PFSK-1 (cell line): ENCODE data around the gene MTHFD2L.

ENCODE experiments used
- FOXP2 ChIP-seq: optimal IDR thresholded peaks from 2 replicates; pipeline ENCODE3; 2011; ENCODE audit warnings: borderline replicate concordance, control low read depth, inconsistent platforms; ENCODE audit not compliant: insufficient read depth; ENCODE audit errors: extremely low read length, extremely low read depth
- POLR2AphosphoS5 ChIP-seq: IDR thresholded peaks from 2 replicates; pipeline ENCODE4 v1.6.1; 2012; ENCODE audit warnings: low read depth, mild to moderate bottlenecking, control low read depth, low read length, moderate library complexity
- REST ChIP-seq, 2 experiments: IDR thresholded peaks; 2 replicates each; pipeline versions ENCODE4 v1.6.1 to v1.8.0; 2011 to 2012; ENCODE audit warnings: low read depth in 2 of 2, low read length in 2 of 2, control low read depth in 1 of 2, inconsistent platforms in 1 of 2, mild to moderate bottlenecking in 1 of 2, moderate library complexity in 1 of 2; ENCODE audit not compliant: insufficient read depth in 1 of 2
- SIN3A ChIP-seq: IDR thresholded peaks from 2 replicates; pipeline ENCODE4 v1.6.1; 2012; ENCODE audit warnings: mild to moderate bottlenecking, low read length, moderate library complexity, borderline replicate concordance; ENCODE audit not compliant: insufficient read depth
- TAF1 ChIP-seq: IDR thresholded peaks from 2 replicates; pipeline ENCODE4 v1.6.1; 2012; ENCODE audit warnings: low read length, control low read depth, borderline replicate concordance; ENCODE audit not compliant: insufficient read depth

GRCh38 chr4:74112399-74113105 lies 45.4 kb upstream of the MTHFD2L start:
- TF ChIP-seq REST (IDR thresholded peaks at IDR 0.05; ENCODE audit: insufficient read depth in 1 of 2, low read depth in 2 of 2, low read length in 2 of 2) (no peak), POLR2AphosphoS5 (no peak), TAF1 (no peak), SIN3A (no peak), FOXP2 (no peak)
